K562 (cell line): ENCODE measurements around the gene PSORS1C2. TPM values are rescaled to one million over a fixed set of nuclear protein-coding genes. Genes with fewer than 3 reads are reported as not detected.

Experiments
- ATAC-seq: fragments of 200-7000 bp; cut with Tn5 transposase; 3 replicates; pipeline ENCODE4 v1.9.1; 2020; ENCODE audit warnings: moderate library complexity
- BruUV-seq: library from RNA; stranded (reverse); fragments of 400-500 nt; replicated peaks from 2 replicates; lab custom pipeline; 2021; lab: Mats Ljungman, UMichigan
- CTCF ChIA-PET: fragments of 300-600 bp; formaldehyde crosslinking; extraction: SDS; loops from one replicate; lab custom pipeline; 2021; ENCODE audit warnings: low intra/inter-chr PET ratio; lab: Yijun Ruan, JAX
- POLR2A ChIA-PET: fragments of 300-600, 350-650 bp; sonication (Branson Sonifier 250); formaldehyde crosslinking; extraction: SDS; loops from one replicate; lab custom pipeline; 2021; ENCODE audit warnings: antibody characterized with exemption, inconsistent platforms; lab: Yijun Ruan, JAX
- DNase-seq, 4 experiments: peaks; one replicate each; pipeline versions ENCODE4 v3.0.0 to v3.0.0-alpha.2; 2011 to 2018; ENCODE audit warnings: low spot score in 3 of 4, mixed read lengths in 3 of 4; ENCODE audit errors: extremely low read depth in 1 of 4
- FAIRE-seq: peaks from 2 replicates; lab custom pipeline; 2011; peaks lifted over from hg19 to GRCh38; lab: Jason Lieb, UNC
- H2AFZ ChIP-seq: 2 replicates; pipeline ENCODE4 v1.6.0; 2011; ENCODE audit warnings: low read depth, low read length, control low read depth, inconsistent platforms
- H3K27ac ChIP-seq: fragments of 200-600 bp; 3 replicates; pipeline ENCODE4 v1.8.0; 2011; ENCODE audit warnings: low read depth, mild to moderate bottlenecking, control low read depth, inconsistent platforms, low read length, moderate library complexity, mixed read lengths; ENCODE audit errors: extremely low read depth
- H3K27me3 ChIP-seq, 2 experiments: fragments of 300-600 bp in 1 of 2; 2 replicates in 1 of 2; 3 replicates in 1 of 2; pipeline versions ENCODE4 v1.6.0 to v1.8.0; 2011; ENCODE audit warnings: inconsistent platforms in 2 of 2, low read length in 2 of 2, mild to moderate bottlenecking in 1 of 2, mixed read lengths in 1 of 2, moderate library complexity in 1 of 2; ENCODE audit not compliant: control insufficient read depth in 2 of 2, insufficient read depth in 2 of 2
- H3K36me3 ChIP-seq: fragments of 300-600 bp; 3 replicates; pipeline ENCODE4 v1.8.0; 2011; ENCODE audit warnings: mild to moderate bottlenecking, low read length, inconsistent platforms; ENCODE audit not compliant: control insufficient read depth, insufficient read depth
- H3K4me1 ChIP-seq, 2 experiments: fragments of 200-600 bp in 1 of 2; replicated peaks in 1 of 2; 2 replicates in 1 of 2; 3 replicates in 1 of 2; pipeline versions ENCODE4 v1.5.1 to v1.8.0; 2011; ENCODE audit warnings: inconsistent platforms in 2 of 2, low read length in 2 of 2, mild to moderate bottlenecking in 1 of 2, mixed read lengths in 1 of 2, moderate library complexity in 1 of 2; ENCODE audit not compliant: control insufficient read depth in 2 of 2, insufficient read depth in 2 of 2
- H3K4me2 ChIP-seq: 2 replicates; pipeline ENCODE4 v1.6.1; 2011; ENCODE audit warnings: low read length, control low read depth, inconsistent platforms, mixed read lengths; ENCODE audit not compliant: insufficient read depth
- H3K4me3 ChIP-seq: fragments of 200-600 bp; sonication (generic), shearing (Covaris generic); 2 replicates; pipeline ENCODE4 v1.5.1; 2016; ENCODE audit warnings: control low read depth, inconsistent platforms
- H3K79me2 ChIP-seq: fragments of 200-600 bp; 3 replicates; pipeline ENCODE4 v1.8.0; 2011; ENCODE audit warnings: low read length, inconsistent platforms; ENCODE audit not compliant: control insufficient read depth, insufficient read depth
- H3K9ac ChIP-seq, 2 experiments: 2 replicates each; pipeline versions ENCODE4 v1.6.0 to v1.6.1; 2011; ENCODE audit warnings: low read depth in 2 of 2, low read length in 2 of 2, control low read depth in 1 of 2, inconsistent platforms in 1 of 2, mild to moderate bottlenecking in 1 of 2, mixed read lengths in 1 of 2; ENCODE audit not compliant: insufficient read depth in 1 of 2
- H3K9me1 ChIP-seq: one replicate; pipeline ENCODE4 v1.6.0; 2011; ENCODE audit warnings: inconsistent platforms, mild to moderate bottlenecking, low read length, moderate library complexity; ENCODE audit not compliant: control insufficient read depth, insufficient read depth
- H3K9me3 ChIP-seq: replicated peaks from 2 replicates; pipeline ENCODE4 v1.5.1; 2011; ENCODE audit warnings: low read depth, low read length, inconsistent platforms; ENCODE audit not compliant: control insufficient read depth, insufficient read depth
- H4K20me1 ChIP-seq: replicated peaks from 2 replicates; pipeline ENCODE4 v1.6.1; 2011; ENCODE audit warnings: low read length, inconsistent platforms, mixed read lengths; ENCODE audit not compliant: control insufficient read depth, insufficient read depth
- GTF2A2 ChIP-seq: IDR thresholded peaks from 2 replicates; pipeline ENCODE4 v1.6.1; 2016; ENCODE audit warnings: mild to moderate bottlenecking, missing genetic modification characterization, missing compliant biosample characterization
- HDAC8 ChIP-seq: fragments of 450-650 bp; IDR thresholded peaks from 2 replicates; pipeline ENCODE4 v1.6.1; 2016; ENCODE audit warnings: mild to moderate bottlenecking, missing genetic modification characterization, moderate library complexity, missing compliant biosample characterization
- NCOR1 ChIP-seq: fragments of 450-650 bp; IDR thresholded peaks from 2 replicates; pipeline ENCODE4 v1.6.1; 2016; ENCODE audit warnings: mild to moderate bottlenecking, moderate library complexity
- POLR2B ChIP-seq: fragments of 450-650 bp; IDR thresholded peaks from 2 replicates; pipeline ENCODE4 v1.6.1; 2018; ENCODE audit warnings: low read depth; ENCODE audit not compliant: partially characterized antibody
- RBM15 ChIP-seq: fragments of 200-400 bp; formaldehyde crosslinking; IDR thresholded peaks from 2 replicates; pipeline ENCODE4 v1.6.1; 2018; ENCODE audit warnings: mild to moderate bottlenecking, low read length, moderate library complexity; ENCODE audit not compliant: insufficient read depth
- WGBS: fragments of 100-300 bp; shearing (Covaris generic); methylation state at CpG from one replicate; pipeline ENCODE4 v1.1.6; 2016; ENCODE audit warnings: low coverage, mixed read lengths; ENCODE audit not compliant: insufficient coverage; ENCODE audit errors: missing lambda C conversion rate; 5-methylcytosine and 5-hydroxymethylcytosine counted together
- in situ Hi-C: fragments of 300-500 bp; cut with MboI; formaldehyde crosslinking; loops from 4 replicates; pipeline ENCODE4 v1.15.0; 2018; ENCODE audit warnings: inconsistent platforms, mixed read lengths
- intact Hi-C: fragments of 100-400 bp; cut with micrococcal nuclease; formaldehyde crosslinking; loops from 2 replicates; pipeline ENCODE4 v1.14.2; 2022
- polyA plus RNA-seq, 8 experiments: library from polyadenylated mRNA; depleted of rRNA in 4 of 8; stranded (reverse) in 5 of 8; unstranded in 3 of 8; fragments of >200 nt; fragmentation: Nextera tagmentation in 2 of 8; fragmentation: Illumina TruSeq in 1 of 8; extraction: Ambion mirVana in 2 of 8; extraction: Trizol in 1 of 8; gene quantifications; 2 replicates each; pipeline versions ENCODE4 v1.2.1 to v1.2.3, GENCODE V29; 2011 to 2014; ENCODE audit warnings: inconsistent platforms in 1 of 8, missing spikeins in 1 of 8
- total RNA-seq, 7 experiments: library from RNA; depleted of rRNA in 6 of 7; stranded (reverse); fragments of >200 nt in 6 of 7; fragmentation: Illumina TruSeq in 2 of 7; extraction: Trizol in 2 of 7; gene quantifications; 2 replicates each; pipeline versions ENCODE4 v1.2.1 to v1.2.3, GENCODE V29; 2011 to 2021; ENCODE audit warnings: low replicate concordance in 1 of 7

Gene PSORS1C2
- total and polyA plus RNA-seq, 9 of the 15 experiments (the other 6 are each of a cell fraction or from before 2014, with no cell fraction given): not detected

- no peak overlapping the region for H3K9ac ChIP-seq
- no peaks in the 10 kb centered on the region for H3K9me3 ChIP-seq
- intact Hi-C loops: no loop called here
- TF ChIP-seq NCOR1 (no peak), GTF2A2 (tag) (no peak), RBM15 (no peak), POLR2B (no peak), HDAC8 (tag) (no peak)
- FAIRE-seq (no peak), DNase-seq (no peak), ATAC-seq (no peak)
- H3K4me1 ChIP-seq: peaks cover 0 to 6% of the 10 kb centered on the region in 2 experiments; a peak in 2 of 5 replicates
- in situ Hi-C loops: no loop called here
- ChIA-PET CTCF (no interaction called here), POLR2A (interaction anchor here (0.6 kb wide), 2 partner anchors 212 to 764 kb away, joined by 3 to 4 read pairs; no protein-coding TSS in a partner anchor)
- no peak overlapping the region for H2AFZ ChIP-seq
- 4% methylated on average over 12 of the region's 12 CpGs for WGBS
- H4K20me1 ChIP-seq: no peaks in the 10 kb centered on the region
- H3K4me2 ChIP-seq: no peak overlapping the region
- H3K79me2 ChIP-seq: no peaks in the 10 kb centered on the region
- H3K27ac ChIP-seq: no peak overlapping the region
- H3K9me1 ChIP-seq: no peaks in the 10 kb centered on the region
- H3K36me3 ChIP-seq: no peaks in the 10 kb centered on the region
- peaks cover 57 to 82% of the 10 kb centered on the region in 2 experiments for H3K27me3 ChIP-seq
- H3K4me3 ChIP-seq: no peak overlapping the region
- BruUV-seq: no TSS peak
Measured at GRCh38 chr6:31115941-31116560, 22.8 kb downstream of the PSORS1C2 start.
